GM23248 (cell line): ENCODE data around the gene RGS19. TPM values are rescaled to one million over a fixed set of nuclear protein-coding genes. Genes with fewer than 3 reads are reported as not detected.

Experiments used
- DNase-seq: peaks from one replicate; pipeline ENCODE4 v3.0.0-alpha.2; 2015
- H2AFZ ChIP-seq: fragments of 200-600 bp; sonication (generic); 2 replicates; pipeline ENCODE4 v1.6.1; 2016; ENCODE audit warnings: antibody characterized with exemption
- H3F3A ChIP-seq: fragments of 200-600 bp; sonication (generic); 2 replicates; pipeline ENCODE4 v1.6.1; 2016; ENCODE audit warnings: mild to moderate bottlenecking, antibody characterized with exemption, mixed run types; ENCODE audit not compliant: insufficient read depth
- H3K27ac ChIP-seq: fragments of 200-600 bp; sonication (generic); 2 replicates; pipeline ENCODE4 v1.5.1; 2016; ENCODE audit warnings: mild to moderate bottlenecking
- H3K27me3 ChIP-seq: fragments of 200-600 bp; sonication (generic); replicated peaks from 2 replicates; pipeline ENCODE4 v1.6.1; 2016; ENCODE audit warnings: mild to moderate bottlenecking; ENCODE audit not compliant: insufficient read depth
- H3K36me3 ChIP-seq: fragments of 200-600 bp; sonication (generic); 2 replicates; pipeline ENCODE4 v1.6.1; 2016; ENCODE audit warnings: low read depth, mild to moderate bottlenecking
- H3K4me1 ChIP-seq: fragments of 200-600 bp; sonication (generic); 2 replicates; pipeline ENCODE4 v1.6.1; 2016; ENCODE audit warnings: mild to moderate bottlenecking; ENCODE audit not compliant: insufficient read depth
- H3K4me2 ChIP-seq: fragments of 200-600 bp; sonication (generic); one replicate; pipeline ENCODE4 v1.6.1; 2016; ENCODE audit warnings: mild to moderate bottlenecking; ENCODE audit not compliant: unreplicated experiment
- H3K4me3 ChIP-seq: fragments of 200-600 bp; sonication (generic); 2 replicates; pipeline ENCODE4 v1.5.1; 2016; ENCODE audit warnings: mild to moderate bottlenecking
- H3K79me2 ChIP-seq: fragments of 200-600 bp; sonication (generic); 2 replicates; pipeline ENCODE4 v1.6.1; 2016; ENCODE audit warnings: mild to moderate bottlenecking; ENCODE audit not compliant: insufficient read depth
- H3K9ac ChIP-seq: fragments of 200-600 bp; sonication (generic); 2 replicates; pipeline ENCODE4 v1.6.1; 2016; ENCODE audit warnings: mild to moderate bottlenecking
- H3K9me2 ChIP-seq: fragments of 200-600 bp; sonication (generic); 2 replicates; pipeline ENCODE4 v1.6.1; 2016; ENCODE audit warnings: mixed run types, mild to moderate bottlenecking, moderate library complexity; ENCODE audit not compliant: insufficient read depth
- H3K9me3 ChIP-seq: fragments of 200-600 bp; sonication (generic); one replicate; pipeline ENCODE4 v1.6.1; 2017; ENCODE audit warnings: low read depth
- H4K20me1 ChIP-seq: fragments of 200-600 bp; sonication (generic); 2 replicates; pipeline ENCODE4 v1.6.0; 2016; ENCODE audit not compliant: insufficient read depth
- EZH2 ChIP-seq: fragments of 200-600 bp; sonication (generic); IDR thresholded peaks from 2 replicates; pipeline ENCODE4 v1.6.1; 2018; ENCODE audit warnings: antibody characterized with exemption, mild to moderate bottlenecking; ENCODE audit not compliant: insufficient read depth, poor library complexity, severe bottlenecking
- EZH2phosphoT487 ChIP-seq: fragments of 200-600 bp; sonication (generic); IDR thresholded peaks from 2 replicates; pipeline ENCODE4 v1.6.1; 2018; ENCODE audit warnings: antibody characterized with exemption, moderate library complexity, mild to moderate bottlenecking, low read depth; ENCODE audit not compliant: insufficient read depth
- whole genome bisulfite sequencing, 2 experiments: methylation state at CpG; one replicate each; pipeline ENCODE4 v1.1.6; 2015 to 2017; ENCODE audit warnings: low lambda C conversion rate in 2 of 2, low coverage in 1 of 2; ENCODE audit errors: missing lambda C conversion rate in 2 of 2; 5-methylcytosine and 5-hydroxymethylcytosine counted together
- in situ Hi-C: fragments of 300-500 bp; cut with MboI; formaldehyde crosslinking; loops from 2 replicates; pipeline ENCODE4 v1.15.0; 2020
- polyA plus RNA-seq: library from polyadenylated mRNA; unstranded; fragments of >200 nt; fragmentation: Nextera tagmentation; extraction: Ambion mirVana; gene quantifications from 2 replicates; pipeline ENCODE4 v1.2.1, GENCODE V29; 2016
- total RNA-seq: library from RNA; depleted of rRNA; stranded (reverse); fragments of >200 nt; shearing (Covaris generic); gene quantifications from 2 replicates; pipeline ENCODE4 v1.2.3, GENCODE V29; 2014

Gene RGS19
- total and polyA plus RNA-seq, 2 experiments from 2014 or later = 13.2 to 18.7 TPM

DNA sequence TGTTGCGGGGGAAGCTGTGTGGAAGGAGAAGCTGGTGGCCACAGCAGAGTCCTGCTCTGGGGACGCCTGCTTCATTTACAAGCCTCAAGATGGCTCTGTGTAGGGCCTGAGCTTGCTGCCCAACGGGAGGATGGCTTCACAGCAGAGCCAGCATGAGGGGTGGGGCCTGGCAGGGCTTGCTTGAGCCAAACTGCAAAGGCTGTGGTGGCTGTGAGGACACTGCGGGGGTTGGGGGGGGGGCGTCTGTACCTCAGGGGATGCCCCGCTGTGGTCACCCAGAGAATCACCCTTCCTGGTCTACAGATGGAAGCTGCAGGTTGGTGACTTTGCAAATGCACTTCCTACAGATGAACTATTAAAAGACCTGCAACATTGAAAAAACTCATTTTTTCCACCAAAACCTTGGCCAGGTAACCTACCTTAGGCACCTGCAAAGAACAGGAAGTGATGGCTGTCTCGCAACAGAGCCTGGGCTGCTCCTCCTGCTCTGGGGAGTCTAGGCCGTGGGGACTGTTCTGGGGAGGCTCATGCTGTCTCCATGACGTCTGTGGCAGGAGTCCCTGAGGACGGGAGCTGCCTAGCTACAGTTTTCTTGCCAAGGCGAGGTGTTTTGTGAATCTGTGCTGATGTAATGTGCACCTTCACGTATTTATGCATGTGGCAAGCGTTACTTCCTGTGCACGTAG is 20.7 kb upstream of the RGS19 start:
- WGBS, 2 experiments = 48 to 54% methylated on average over 13 to 14 of the region's 14 CpGs

DNA sequence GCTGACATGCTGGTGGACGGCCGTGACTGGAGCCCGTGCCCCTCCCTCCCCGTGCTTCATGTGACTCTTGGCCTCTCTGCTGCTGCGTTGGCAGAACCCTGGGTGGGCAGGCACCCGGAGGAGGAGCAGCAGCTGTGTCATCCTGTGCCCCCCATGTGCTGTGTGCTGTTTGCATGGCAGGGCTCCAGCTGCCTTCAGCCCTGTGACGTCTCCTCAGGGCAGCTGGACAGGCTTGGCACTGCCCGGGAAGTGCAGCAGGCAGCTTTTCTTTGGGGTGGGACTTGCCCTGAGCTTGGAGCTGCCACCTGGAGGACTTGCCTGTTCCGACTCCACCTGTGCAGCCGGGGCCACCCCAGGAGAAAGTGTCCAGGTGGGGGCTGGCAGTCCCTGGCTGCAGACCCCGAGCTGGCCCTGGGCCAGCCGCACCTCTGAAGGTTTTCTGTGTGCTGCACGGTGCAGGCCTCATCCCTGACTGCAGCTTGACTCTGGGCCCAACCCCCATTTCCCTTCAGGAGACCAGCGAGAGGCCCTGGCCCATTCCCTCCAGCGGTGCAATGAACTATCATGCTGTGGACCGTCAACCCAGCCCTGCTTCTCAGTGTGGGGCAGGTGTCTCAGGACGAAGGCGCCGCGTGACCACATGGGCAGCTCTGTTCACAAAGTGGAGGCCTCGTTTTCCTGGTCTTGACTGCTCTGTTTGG is 19.9 kb upstream of the RGS19 start:
- in situ Hi-C loops = no loop called here
- WGBS, 2 experiments = 64 to 66% methylated on average over 21 of the region's 21 CpGs
- no peak for DNase-seq

More for the DNA sequence above, 20.7 kb upstream of the RGS19 start:
- H3F3A ChIP-seq = no peaks in the 10 kb centered on the region
- DNase-seq = no peak
- H3K4me2 ChIP-seq = no peak overlapping the region
- H3K9ac ChIP-seq = no peak overlapping the region
- no peak overlapping the region for H3K27ac ChIP-seq
- H3K9me2 ChIP-seq = no peaks in the 10 kb centered on the region
- H3K9me3 ChIP-seq = no peaks in the 10 kb centered on the region
- no peaks in the 10 kb centered on the region for H3K79me2 ChIP-seq
- no peak overlapping the region for H3K4me3 ChIP-seq
- in situ Hi-C loops = no loop called here
- H2AFZ ChIP-seq = no peak overlapping the region
- H3K4me1 ChIP-seq = no peaks in the 10 kb centered on the region
- TF ChIP-seq EZH2phosphoT487 (no peak), EZH2 (no peak)
- H3K27me3 ChIP-seq = peaks cover 35% of the 10 kb centered on the region
- no peaks in the 10 kb centered on the region for H3K36me3 ChIP-seq
- no peaks in the 10 kb centered on the region for H4K20me1 ChIP-seq

DNA sequence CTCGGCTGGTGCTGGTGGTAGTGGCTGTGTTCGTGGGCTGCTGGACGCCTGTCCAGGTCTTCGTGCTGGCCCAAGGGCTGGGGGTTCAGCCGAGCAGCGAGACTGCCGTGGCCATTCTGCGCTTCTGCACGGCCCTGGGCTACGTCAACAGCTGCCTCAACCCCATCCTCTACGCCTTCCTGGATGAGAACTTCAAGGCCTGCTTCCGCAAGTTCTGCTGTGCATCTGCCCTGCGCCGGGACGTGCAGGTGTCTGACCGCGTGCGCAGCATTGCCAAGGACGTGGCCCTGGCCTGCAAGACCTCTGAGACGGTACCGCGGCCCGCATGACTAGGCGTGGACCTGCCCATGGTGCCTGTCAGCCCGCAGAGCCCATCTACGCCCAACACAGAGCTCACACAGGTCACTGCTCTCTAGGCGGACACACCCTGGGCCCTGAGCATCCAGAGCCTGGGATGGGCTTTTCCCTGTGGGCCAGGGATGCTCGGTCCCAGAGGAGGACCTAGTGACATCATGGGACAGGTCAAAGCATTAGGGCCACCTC is 19.2 kb upstream of the RGS19 start:
- WGBS, 2 experiments = 86 to 91% methylated on average over 28 of the region's 28 CpGs
- H3K79me2 ChIP-seq = no peaks in the 10 kb centered on the region
- H2AFZ ChIP-seq = no peak overlapping the region
- no peak overlapping the region for H3K4me3 ChIP-seq
- no peak overlapping the region for H3K4me2 ChIP-seq
- H3K4me1 ChIP-seq = no peaks in the 10 kb centered on the region
- no peaks in the 10 kb centered on the region for H3K36me3 ChIP-seq
- H3F3A ChIP-seq = no peaks in the 10 kb centered on the region
- H3K27ac ChIP-seq = no peak overlapping the region
- in situ Hi-C loops = no loop called here
- no peaks in the 10 kb centered on the region for H3K9me3 ChIP-seq
- no peaks in the 10 kb centered on the region for H4K20me1 ChIP-seq
- no peak overlapping the region for H3K9ac ChIP-seq
- no peak for TF ChIP-seq EZH2phosphoT487
- no peaks in the 10 kb centered on the region for H3K9me2 ChIP-seq
- peaks cover 33% of the 10 kb centered on the region for H3K27me3 ChIP-seq
- no peak for DNase-seq

More for the DNA sequence above, 19.9 kb upstream of the RGS19 start:
- Histone ChIP-seq H3K4me2 (no peak overlapping the region), H4K20me1 (no peaks in the 10 kb centered on the region), H3K9ac (no peak overlapping the region), H3K9me3 (no peaks in the 10 kb centered on the region), H3K27me3 (peaks cover 35% of the 10 kb centered on the region), H3K4me1 (no peaks in the 10 kb centered on the region), H3K79me2 (no peaks in the 10 kb centered on the region), H3F3A (no peaks in the 10 kb centered on the region), H3K27ac (no peak overlapping the region), H3K4me3 (no peak overlapping the region), H2AFZ (no peak overlapping the region), H3K36me3 (no peaks in the 10 kb centered on the region), H3K9me2 (no peaks in the 10 kb centered on the region)
- no peak for TF ChIP-seq EZH2
- no peak for TF ChIP-seq EZH2phosphoT487

DNA sequence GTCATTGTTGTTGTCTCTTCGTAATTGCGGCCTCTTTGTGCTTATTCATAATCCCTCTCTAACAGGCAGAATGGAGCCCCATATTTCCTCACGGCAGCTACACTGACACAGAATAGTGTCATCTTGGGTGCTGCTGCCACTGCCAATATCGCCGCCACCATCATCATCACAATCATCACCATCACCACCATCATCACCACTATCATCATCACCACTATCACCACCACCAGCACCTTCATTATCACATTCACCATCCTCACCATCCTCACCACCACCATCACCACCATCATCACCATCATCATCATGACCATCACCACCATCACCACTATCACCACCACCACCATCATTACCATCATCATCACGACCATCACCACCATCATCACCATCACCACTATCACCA is 17.2 kb upstream of the RGS19 start:
- H3K9me2 ChIP-seq = no peaks in the 10 kb centered on the region
- no peak overlapping the region for H3K27ac ChIP-seq
- no peaks in the 10 kb centered on the region for H3K79me2 ChIP-seq
- H3K4me3 ChIP-seq = no peak overlapping the region
- no peak for DNase-seq
- no peak overlapping the region for H2AFZ ChIP-seq
- TF ChIP-seq EZH2 = no peak
- no peaks in the 10 kb centered on the region for H3F3A ChIP-seq
- in situ Hi-C loops = no loop called here
- H3K9ac ChIP-seq = no peak overlapping the region
- WGBS, 2 experiments = 67 to 75% methylated on average over 5 to 6 of the region's 6 CpGs
- H3K9me3 ChIP-seq = no peaks in the 10 kb centered on the region
- peaks cover 15% of the 10 kb centered on the region for H3K27me3 ChIP-seq
- no peaks in the 10 kb centered on the region for H4K20me1 ChIP-seq
- no peak overlapping the region for H3K4me2 ChIP-seq
- no peaks in the 10 kb centered on the region for H3K4me1 ChIP-seq
- H3K36me3 ChIP-seq = no peaks in the 10 kb centered on the region
